ENCODE measurements around the gene KLHL14. TPM values are rescaled to one million over a fixed set of nuclear protein-coding genes. Genes with fewer than 3 reads are reported as not detected.

The KLHL14 gene
- total RNA-seq, result not detected in 2 replicates

GRCh38 chr18:32772581-32773381 lies at the start of gene KLHL14:
Gene KLHL14 (minus strand): TSS chr18:32773023. CDS start chr18:32770591, 2,432 bp downstream.

